NCI-H146 treated with DMSO at 0.1 percent for 48 hours (cell line): ENCODE results near the gene IGFBP5.
A peak's percentile ranks its signal among the peaks of the same experiment; 100 is the strongest.

Source experiments
- DNase-seq: peaks from one replicate; lab custom pipeline; 2025; ENCODE audit not compliant: unreplicated experiment; lab: John Stamatoyannopoulos, UW

IGFBP5 gene, protein sequence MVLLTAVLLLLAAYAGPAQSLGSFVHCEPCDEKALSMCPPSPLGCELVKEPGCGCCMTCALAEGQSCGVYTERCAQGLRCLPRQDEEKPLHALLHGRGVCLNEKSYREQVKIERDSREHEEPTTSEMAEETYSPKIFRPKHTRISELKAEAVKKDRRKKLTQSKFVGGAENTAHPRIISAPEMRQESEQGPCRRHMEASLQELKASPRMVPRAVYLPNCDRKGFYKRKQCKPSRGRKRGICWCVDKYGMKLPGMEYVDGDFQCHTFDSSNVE

DNA sequence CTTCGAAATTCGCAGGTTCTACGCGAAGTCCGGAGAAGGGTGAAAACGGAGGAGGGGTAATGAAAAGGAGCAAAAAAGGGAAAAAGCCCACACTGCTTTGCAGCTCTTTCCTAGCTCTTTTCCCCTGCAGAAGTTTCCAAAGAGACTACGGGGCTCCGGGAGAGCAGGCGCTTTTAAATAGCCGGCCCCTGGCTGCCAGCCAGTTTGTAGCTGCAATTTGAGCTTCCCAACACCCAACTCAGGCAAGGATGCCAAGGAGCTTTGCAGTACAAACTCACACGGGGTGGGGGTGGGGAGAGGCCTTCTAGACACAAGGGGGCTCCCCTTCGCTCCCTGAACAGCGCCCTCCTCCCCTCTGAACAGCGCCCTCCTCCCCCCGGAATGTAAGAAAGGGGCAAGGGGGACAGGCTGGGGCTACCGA lies at the start of gene IGFBP5:
TSS of gene IGFBP5 (minus strand) at position 149 of the 421 bp plus-strand sequence. CDS start 774 bp downstream, outside the sequence.
- peak; percentile 47 for DNase-seq

DNA sequence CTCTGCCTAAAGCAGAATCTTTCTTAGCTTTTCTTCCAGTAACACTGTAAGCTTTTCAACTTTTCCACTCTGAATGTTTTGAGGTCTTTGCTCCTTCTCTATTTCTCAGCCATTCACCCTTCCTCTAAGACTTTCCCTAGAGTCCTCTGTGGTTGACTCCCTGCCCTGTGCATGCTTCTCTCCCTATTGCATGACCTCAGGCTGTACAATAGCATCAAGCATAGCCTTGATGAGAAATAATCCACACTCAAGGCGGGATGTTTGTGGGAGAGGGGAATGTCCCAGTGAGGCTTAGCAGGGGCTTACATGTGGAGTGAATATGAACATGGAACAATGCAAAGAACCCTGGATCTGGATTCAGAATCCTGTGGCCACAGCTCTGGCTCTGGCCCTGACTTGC lies 48.4 kb upstream of the IGFBP5 start:
- no peak for DNase-seq

DNA sequence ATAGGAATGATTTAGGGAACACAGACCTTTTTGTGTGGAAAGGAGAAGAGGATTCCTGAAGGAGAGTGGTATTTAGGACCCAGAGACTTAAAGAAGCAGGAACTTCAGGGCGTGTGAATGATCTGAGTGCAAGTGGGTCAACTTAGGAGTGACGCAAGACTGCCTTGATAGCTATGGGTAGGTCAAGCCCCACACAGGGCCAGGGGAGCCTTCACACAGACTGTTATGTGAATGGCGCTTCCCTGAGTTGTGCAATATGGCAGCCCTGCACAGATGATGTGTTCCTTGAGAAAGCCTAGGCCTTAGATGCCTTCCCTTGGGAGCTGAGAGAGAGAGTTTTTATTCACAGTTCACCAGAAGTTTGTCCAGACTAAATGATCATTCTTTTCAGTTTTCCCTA lies 47.1 kb upstream of the IGFBP5 start:
- no peak for DNase-seq

DNA sequence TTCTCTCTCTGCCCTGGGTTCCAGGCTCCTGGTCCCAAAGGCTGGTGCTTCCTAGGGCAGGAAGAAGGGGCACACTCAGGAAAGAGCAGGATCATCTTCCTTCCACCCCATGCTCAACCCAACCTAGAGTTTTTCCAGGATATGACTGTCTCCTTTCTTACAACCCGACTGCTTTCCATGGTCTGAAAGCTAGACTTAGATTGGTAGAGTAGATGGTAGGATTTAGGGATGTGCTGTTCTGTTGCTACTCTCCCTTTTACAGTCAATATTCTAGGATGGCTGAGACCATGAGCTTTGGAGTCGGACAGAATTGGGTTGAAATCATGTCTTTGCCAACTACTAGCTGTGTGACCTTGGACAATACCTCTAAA lies 45.9 kb upstream of the IGFBP5 start:
- DNase-seq = no peak

DNA sequence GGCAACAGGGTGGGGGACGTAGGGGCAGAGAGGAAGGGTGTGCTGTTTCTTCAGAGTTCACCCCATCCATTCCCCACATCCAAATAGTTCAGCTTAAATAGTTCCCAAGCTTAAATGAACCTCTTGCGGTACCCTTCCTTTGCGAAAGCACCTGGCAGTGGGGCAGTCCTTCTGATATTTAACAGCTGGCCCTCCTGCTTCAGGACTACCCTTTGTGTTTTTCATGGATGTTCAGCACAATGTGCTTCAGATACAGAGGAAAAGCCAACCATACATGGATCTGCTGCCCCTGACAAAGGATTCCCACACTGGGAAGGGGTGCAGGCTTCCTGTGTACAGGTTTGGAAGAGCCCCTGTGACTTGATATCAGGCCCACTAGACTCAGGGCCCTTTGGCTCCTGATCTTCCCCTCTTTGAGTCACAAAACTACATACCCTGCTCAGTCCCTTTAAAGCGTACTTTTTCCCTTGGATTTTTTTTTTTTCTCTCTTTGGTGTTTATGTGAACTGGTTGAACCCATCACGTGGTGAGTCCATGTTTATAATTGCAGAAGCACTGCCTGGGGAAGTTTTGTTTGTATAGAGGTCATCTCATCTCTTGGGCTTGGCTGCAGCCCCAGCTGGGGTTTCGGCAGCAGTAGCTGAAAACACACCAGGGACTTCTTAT lies 45.3 kb upstream of the IGFBP5 start:
- peak; percentile 57 for DNase-seq

DNA sequence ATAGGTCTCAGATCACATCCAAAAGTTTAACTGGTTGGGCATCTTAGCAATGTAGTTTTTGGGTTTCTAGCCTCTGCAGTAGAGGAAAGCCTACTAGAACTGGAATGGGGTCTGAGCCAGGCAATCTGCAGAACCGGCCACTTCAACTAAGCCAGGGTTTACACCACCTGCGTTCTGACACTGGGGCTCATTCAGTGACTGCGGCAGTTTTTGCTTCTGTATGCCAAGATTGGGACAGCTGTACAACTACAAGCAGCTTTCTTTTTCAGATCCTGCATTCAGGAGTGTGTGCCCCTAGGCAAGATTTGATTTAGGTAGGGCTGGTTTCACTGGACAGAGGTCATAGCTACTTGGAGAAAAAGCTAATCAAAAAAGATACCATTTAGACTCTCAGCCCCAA lies 43.7 kb upstream of the IGFBP5 start:
- peak; percentile 81 for DNase-seq

DNA sequence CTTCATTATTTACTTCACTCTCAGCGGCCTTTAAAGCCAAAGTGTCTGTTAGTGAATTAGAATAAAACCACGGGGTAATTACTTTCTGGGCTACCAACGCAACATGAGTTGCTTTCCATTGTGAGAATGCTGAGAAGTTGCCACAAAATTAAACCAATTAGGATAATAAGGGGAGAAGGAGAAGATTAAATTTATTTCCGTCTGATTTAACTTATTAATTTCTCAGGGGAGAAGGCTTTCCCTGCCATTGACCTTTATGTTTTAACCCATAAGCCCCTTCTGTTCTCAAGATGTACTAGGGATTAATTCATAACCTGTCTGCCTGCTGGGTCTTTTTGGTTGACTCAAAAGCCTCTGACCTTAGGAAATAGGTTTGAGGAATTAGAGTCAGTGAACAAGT lies 42.3 kb upstream of the IGFBP5 start:
- DNase-seq = no peak

DNA sequence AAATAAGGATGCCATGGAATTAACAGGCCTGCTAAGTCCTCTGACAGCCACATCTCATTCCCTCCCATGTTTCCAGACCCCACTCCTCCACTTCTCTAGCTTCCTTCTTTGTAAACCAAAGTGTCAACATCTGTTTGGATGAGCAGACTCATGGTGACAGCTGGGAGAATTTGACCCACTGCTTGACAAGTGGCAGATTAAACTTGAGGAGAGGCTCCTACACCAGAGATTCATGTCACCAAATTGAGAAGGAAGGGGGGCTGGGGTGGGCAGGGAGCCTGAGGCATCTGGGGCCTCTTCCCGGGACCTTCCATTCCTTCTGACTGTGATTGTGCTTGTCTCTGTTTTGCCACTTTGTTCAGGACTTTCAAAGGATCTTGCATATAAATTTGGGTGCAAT lies 41.0 kb upstream of the IGFBP5 start:
- DNase-seq = no peak

DNA sequence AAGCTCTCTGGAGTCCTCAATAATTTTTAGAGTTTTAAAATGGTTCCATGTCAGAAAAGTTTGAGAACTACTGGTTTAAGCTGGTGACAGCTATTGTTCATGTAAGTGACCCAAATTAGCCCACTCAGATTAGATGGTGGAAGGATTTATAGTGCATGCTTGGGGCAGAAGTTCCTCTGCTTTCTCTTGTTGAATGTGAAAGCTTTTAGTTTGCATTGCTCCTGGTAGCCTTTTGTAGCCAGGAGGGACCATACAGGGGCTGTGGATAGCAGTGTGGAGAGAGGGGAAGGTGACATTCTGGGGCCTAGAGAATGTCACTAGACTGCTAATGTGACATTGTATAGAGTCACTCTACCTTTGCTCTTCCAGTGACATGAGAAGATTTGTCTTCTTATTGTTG lies 40.3 kb upstream of the IGFBP5 start:
- DNase-seq = no peak

DNA sequence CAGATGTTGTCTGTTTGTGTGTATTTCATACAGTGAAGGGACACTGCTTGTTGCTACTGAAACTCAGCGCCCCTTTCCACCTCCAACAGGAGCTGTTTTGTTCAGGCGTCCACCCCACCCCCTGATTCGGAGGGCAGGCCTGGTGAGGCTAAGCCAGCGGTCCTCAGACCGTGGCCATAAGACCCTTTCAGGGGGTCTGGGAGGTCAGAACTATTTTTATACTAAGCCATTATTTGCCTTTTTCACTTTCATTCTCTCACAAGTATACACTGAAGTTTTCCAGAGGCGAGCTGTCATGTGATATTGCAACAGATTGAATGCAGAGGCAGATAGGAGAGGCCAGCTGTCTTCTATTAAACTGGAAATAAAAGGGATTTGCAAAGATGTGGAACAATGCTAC lies 39.7 kb upstream of the IGFBP5 start:
- no peak for DNase-seq

DNA sequence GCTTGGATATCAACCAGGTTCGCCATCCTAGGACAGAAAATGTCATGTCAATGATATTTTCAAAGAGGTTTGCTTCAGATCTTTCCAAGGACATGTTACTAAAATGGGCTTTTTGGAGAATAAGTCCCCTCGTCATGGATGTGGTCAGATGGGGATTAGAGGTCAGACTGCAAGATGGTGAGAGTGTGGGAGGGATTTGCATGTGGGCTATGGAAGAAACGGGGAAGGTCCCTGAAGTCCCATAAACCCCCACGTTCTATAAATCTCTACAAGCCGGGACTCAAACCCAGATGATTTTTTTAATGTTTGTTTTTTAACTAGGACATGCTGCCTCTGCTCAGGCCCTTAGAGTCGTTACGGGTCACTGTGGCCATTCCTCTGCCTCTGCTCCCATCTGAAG lies 37.7 kb upstream of the IGFBP5 start:
- DNase-seq = no peak

DNA sequence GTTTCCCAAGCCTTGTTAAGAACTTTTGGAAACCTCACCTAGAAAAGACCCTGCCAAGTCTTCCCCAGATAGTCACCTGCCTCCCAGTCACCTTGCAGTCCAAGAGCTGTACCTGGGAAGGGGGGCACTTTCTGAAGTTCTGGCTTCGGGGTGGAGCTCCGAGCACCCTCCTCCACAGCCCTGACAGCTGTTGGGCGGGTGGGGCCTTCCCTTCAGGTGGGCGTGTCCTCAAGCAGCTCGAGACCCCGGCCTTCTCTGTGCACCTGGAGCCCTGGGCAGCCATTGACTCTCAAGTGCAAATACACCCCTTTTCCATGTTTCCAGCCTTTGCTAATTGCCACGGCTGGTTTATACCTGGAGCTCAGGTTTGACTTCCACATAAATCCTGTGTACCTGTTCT lies 37.0 kb upstream of the IGFBP5 start:
- peak; percentile 50 for DNase-seq

DNA sequence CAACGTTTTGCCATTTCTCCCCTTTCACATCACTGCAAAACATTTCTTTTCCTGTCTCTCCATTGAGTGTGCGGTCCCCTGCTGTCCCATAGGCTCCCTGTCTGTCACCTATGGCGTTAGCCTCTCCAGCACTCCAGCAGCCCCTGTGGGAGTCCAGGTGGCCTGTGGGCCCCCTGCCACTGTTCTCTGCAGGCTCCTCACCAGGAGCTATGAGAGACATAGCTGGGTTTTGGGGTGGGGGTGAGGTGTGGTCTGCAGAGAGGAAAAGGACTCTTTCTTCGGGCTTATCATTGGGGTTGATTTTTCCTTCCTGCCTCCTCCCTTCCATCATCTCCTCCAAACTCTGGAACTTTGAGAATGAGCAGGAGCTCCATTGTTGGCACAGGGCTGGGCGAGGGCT lies 36.1 kb upstream of the IGFBP5 start:
- no peak for DNase-seq

DNA sequence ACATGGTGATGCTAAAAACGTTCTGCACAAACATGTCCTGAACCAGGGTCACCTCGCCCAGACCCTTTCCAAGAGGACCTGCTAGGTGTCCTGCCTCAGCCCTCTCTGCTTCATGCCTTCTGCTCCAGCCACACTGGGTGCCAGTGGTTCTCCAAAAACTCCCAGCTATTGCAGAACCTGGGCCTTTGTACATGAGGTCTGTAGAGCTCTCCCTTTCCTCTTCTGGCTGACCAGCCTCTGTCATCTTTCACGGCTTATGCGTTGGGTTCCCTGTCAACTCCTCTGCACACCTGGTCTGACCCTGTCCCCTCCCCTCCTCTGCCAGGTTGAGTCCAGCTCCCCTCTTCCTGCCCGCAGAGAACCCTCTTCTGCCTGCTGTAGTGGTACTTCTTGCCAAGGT lies 35.5 kb upstream of the IGFBP5 start:
- no peak for DNase-seq

DNA sequence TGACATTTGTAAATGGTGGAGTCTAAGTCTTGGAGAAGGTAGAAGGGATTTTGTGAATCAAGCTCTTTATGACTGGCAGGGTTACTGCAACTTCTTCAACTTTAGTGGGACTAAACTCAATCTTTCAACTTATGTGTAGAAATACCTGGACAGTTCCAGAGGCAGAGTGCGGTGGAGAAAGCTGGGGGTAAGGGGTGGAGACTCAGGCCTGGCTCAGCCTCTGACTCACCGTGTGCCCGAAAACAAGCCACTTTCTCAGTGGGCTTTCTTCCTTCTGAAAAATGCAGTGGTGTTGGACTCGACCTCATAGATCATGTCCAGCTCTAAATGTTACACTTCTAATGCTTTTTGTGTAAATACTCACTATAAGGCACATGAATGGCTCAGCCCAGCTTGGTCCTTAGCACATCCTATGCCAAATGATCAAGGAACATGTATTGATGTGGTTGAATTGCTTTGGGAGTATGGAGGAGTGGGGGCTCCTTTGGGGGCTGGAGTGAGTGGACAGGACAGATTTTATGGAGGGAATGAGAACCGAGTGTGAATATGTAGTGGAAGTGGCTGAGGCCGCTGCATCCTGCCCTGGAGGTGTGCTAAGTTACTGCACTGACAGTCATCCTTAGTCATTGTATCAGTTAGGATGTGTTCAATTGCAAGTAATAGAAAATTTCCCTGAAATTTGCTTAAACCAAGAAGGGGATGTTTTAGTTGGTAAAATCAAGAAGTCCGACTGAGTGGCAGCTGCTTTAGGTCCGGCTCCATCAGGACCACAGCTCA lies 32.2 kb upstream of the IGFBP5 start:
- DNase-seq = no peak

DNA sequence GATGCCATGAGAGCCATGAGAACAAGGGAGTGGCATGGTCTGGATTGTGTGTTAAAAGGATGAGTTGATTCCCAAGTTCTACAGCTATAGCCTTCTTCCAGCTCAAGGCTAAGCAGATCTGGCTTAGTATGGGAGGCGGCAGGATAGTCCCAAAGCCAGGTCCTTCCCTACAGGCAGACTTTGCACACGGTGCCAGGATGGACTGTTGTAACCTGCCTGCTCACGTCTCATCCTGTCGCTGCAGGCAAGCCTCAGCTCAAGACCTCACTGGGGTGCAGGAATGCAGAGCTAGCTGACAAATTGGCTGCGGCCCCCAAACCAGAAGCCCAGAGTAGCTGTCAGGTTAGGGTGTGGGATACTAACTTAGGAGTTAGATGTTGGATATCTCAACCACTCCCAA lies 28.8 kb upstream of the IGFBP5 start:
- DNase-seq = no peak

DNA sequence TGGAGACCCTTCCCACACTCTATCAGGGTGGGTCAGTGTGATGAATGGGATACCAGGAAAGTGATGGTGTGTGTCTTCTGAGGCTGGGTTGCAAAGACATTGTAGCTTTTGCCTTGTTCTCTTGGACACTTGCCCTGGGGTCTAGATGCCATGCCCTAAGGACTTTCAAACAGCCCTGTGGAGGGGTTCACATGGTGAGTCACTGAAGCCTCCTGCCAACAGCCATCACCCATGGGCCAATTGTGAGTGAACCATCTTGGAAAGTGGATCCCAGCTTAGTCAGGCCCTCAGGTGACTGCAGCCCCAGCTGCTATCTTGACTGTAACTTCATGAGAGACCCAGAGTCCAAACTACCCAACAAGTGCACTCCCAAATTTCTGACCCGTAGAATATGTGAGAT lies 25.8 kb upstream of the IGFBP5 start:
- no peak for DNase-seq

DNA sequence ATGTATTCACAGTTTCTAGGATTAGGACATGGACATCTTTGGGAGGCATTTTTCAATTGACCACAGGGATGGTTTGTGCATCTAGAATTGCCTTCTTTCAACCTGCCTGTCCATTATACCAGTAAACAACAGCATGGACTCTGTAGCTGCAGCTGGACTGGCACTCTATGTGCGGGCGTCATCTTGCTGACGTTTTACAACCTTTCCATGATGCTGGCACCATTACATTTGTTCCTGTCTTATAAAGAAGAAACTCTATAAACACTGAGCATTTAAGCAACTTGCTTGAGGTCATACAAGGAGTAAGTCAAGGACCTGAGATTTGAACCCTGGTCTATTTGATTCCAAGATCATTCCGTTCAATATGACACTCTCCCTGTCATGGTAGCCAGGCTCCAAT lies 25.4 kb upstream of the IGFBP5 start:
- no peak for DNase-seq

DNA sequence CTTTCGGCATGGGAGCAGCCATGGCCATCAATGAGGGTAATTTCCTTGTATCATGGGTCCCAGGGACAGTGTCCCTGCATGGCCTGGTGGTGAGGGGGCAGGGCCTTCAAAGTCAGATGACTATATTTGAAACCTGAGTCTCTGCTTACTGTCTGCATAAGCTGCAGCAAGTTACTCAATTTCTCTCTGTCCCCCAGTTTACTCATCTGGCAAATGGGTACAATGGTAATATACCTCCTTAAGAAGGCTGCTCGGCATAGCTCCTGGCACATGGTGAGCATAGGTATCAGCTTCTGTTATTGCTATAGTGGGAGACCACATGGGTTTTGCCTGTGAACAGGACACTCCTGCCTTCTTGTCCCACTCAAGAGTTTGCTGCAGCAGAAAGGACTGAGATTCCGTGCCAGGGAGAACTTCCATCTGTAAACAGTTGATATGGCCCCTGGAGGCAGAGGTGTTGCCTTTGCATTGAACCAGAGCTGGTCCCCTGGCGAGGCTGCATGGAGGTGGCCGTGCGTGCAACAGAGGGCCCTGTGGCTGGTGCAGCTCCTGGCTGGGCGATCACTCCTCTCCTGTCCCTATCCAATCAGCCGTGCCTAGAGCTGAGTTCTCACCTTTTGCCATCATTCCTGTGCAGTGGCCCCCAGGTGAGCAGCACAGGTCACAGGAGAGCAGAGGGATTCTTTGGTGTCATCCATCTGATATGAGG lies 22.7 kb upstream of the IGFBP5 start:
- DNase-seq = no peak

DNA sequence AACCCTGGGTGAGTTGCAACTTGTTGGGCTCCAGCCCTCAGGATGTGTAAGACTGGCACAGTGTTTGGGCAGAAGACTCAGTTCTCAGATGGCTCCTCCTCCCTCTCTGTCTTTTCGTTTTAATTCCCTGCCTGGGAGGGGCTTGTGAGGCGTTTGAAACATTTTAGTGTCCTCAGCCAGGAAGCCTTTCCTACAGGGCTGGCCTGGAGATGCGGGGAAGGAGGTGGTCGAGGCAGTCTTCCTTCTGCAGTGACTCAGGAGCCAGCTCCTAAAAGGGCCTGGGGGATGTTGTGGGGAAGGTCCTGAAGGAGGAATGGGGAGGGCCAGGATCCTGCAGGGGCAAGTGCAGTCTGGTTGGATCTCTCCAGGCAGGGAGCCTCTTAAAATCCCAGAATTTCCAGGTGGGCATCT lies 22.1 kb upstream of the IGFBP5 start:
- DNase-seq = no peak

DNA sequence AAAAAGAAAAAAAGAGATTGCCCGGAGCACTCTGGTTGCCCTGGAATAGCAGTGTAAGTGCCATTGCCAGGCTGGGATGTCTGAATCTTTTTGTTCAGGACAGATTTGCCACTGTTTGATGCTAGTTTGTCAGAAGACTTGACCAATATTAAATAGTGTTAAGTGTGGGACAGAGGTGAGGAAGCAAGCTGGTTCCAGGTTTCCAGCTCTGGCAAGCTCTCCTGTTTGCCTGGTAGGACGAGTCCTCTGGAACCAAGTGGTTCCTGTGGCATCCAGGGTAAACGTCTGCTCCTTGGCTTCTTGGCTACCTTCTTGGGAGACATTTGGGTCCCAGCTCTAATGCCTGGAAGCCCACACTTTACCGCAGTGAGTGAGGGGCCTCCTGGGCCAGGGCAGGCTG lies 20.8 kb upstream of the IGFBP5 start:
- no peak for DNase-seq
